ENCODE measurements around the gene GSG1L. TPM values are rescaled to one million over a fixed set of nuclear protein-coding genes. Genes with fewer than 3 reads are reported as not detected.

Gene GSG1L
- total RNA-seq, 8 experiments from 2014 or later = 0.25 to 1.5 (median 0.74) TPM

DNA sequence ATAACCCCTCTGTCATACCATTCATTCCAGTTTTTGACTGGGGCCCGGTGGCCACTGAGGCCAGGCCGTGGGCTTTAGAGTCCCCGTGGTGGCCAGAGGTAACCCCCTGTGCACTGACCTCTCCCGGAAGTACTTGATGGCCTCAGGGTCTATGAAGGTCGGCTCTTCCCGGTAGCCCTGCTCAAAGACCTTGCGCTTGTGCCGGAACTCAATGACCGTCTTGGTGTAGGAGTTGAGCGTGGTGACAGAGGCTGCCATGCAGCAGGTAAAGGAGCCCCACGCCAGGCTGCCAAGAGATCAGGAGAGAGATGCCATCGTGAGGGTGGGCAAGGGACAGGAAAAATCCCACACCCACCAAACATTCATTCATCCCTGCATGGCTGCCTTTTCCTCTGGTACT lies 234.8 kb downstream of the GSG1L start:
- 10 to 100% (median 75%) methylated on average over 1 to 8 of the region's 12 CpGs; no CpG with 5 or more reads in 3 of the 10 experiments for WGBS, 10 experiments
- ATAC-seq (replicated peaks in 6 of 8) = no peak
- Histone ChIP-seq H3K27ac (no peak overlapping the region), H3K4me3 (no peak overlapping the region), H3K4me1 (replicated peaks in 1 of 2) (no peaks in the 10 kb centered on the region)
- in situ Hi-C loops (cut with MboI; ENCODE audit: low pct_unique_long_range_greater_than_20kb in 2 of 9, low sequenced_read_pairs in 9 of 9, unreplicated experiment in 9 of 9) = no loop called here

GRCh38 chr16:27827765-27828164 lies 235.7 kb downstream of the GSG1L start:
- no peak overlapping the region for H3K27ac ChIP-seq
- no peak overlapping the region for H3K4me3 ChIP-seq
- WGBS, 10 experiments = 0 to 75% (median 40%) methylated on average over 1 to 3 of the region's 3 CpGs; no CpG with 5 or more reads in 2 of the 10 experiments
- in situ Hi-C loops (cut with MboI; ENCODE audit: low pct_unique_long_range_greater_than_20kb in 2 of 9, low sequenced_read_pairs in 9 of 9, unreplicated experiment in 9 of 9) = no loop called here
- ATAC-seq (replicated peaks in 6 of 8) = no peak
- H3K4me1 ChIP-seq (replicated peaks in 1 of 2) = no peaks in the 10 kb centered on the region

GRCh38 chr16:27826893-27827289 lies 236.6 kb downstream of the GSG1L start:
- 0 to 80% (median 52%) methylated on average over 1 to 2 of the region's 2 CpGs; no CpG with 5 or more reads in 5 of the 10 experiments for WGBS, 10 experiments
- Histone ChIP-seq H3K4me3 (no peak overlapping the region), H3K27ac (no peak overlapping the region), H3K4me1 (replicated peaks in 1 of 2) (no peaks in the 10 kb centered on the region)
- in situ Hi-C loops (cut with MboI; ENCODE audit: low pct_unique_long_range_greater_than_20kb in 2 of 9, low sequenced_read_pairs in 9 of 9, unreplicated experiment in 9 of 9) = no loop called here
- ATAC-seq (replicated peaks in 6 of 8) = no peak

DNA sequence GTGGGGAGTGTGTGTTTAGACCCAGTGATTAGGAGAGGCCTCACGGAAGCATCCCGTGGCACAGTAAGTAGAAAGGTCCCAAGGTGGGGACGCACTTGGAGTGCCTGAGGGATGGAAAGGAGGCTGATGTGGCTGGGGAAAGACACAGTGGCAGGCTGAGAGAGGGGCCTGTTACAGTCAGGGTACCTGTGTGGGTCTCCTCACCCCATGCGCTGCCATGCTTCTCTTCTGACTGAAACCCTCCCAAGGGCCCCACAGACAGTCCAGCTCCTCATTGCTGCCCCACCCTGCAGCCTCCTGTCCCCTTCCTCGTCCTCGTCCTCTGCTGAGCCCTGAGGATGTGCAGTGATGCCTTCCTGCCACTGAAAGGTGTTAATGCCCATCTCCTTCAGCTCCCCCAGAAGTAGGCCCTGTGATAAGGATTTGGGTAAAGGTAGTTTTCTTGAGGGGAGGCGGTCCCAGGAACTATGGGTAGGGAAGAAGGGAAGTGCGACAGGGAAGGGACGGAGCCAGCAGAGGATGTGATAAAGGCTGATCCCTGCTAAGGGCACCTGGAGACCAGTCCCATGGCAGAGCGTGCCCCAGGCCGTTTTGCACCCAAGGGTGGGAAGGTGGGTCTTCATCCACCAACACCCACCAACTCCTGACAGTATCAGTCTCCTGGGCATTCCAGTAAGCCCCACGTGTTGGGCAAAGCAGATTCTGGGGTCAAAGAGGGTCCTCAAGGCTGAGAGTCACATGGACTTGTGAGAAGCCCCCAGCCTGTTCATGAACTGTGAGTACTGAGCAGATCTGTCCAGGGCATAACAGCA lies 237.2 kb downstream of the GSG1L start:
- H3K27ac ChIP-seq = no peak overlapping the region
- WGBS, 10 experiments = 0 to 84% (median 55%) methylated on average over 1 to 6 of the region's 12 CpGs; no CpG with 5 or more reads in 2 of the 10 experiments
- no peaks in the 10 kb centered on the region for H3K4me1 ChIP-seq (replicated peaks in 1 of 2)
- no peak for ATAC-seq (replicated peaks in 6 of 8)
- H3K4me3 ChIP-seq = no peak overlapping the region
- in situ Hi-C loops (cut with MboI; ENCODE audit: low pct_unique_long_range_greater_than_20kb in 2 of 9, low sequenced_read_pairs in 9 of 9, unreplicated experiment in 9 of 9) = no loop called here

DNA sequence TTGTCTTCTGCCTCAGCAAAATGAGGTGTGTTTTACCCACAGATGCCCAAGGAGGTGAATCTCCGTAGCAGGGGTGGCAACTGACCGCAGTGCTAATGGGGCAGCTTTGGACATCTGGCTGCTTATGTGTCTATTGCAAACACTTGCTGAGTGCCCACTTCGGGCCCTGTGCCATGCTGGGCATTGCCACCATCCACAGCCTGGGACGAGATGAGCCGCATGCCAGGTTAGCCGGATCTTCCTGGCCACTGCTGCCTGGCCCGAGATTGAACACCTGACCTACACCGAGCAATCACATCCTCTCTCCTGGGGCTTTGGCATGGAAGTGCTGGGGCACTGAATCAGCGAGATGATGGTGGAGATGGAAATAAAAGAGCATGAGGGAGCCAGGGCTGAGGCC lies 238.7 kb downstream of the GSG1L start:
- in situ Hi-C loops (cut with MboI; ENCODE audit: low pct_unique_long_range_greater_than_20kb in 2 of 9, low sequenced_read_pairs in 9 of 9, unreplicated experiment in 9 of 9) = no loop called here
- Histone ChIP-seq H3K4me1 (replicated peaks in 1 of 2) (no peaks in the 10 kb centered on the region), H3K4me3 (no peak overlapping the region), H3K27ac (no peak overlapping the region)
- ATAC-seq (replicated peaks in 6 of 8) = no peak
- WGBS, 10 experiments = 20 to 100% (median 72%) methylated on average over 1 to 3 of the region's 9 CpGs; no CpG with 5 or more reads in 6 of the 10 experiments

- 10 to 80% (median 77%) methylated on average over 1 to 5 of the region's 7 CpGs; no CpG with 5 or more reads in 5 of the 10 experiments for whole genome bisulfite sequencing, 10 experiments
- in situ Hi-C loops (cut with MboI; ENCODE audit: low pct_unique_long_range_greater_than_20kb in 2 of 9, low sequenced_read_pairs in 9 of 9, unreplicated experiment in 9 of 9) = no loop called here
- no peak for ATAC-seq (replicated peaks in 6 of 8)
- H3K27ac ChIP-seq = no peak overlapping the region
- H3K4me1 ChIP-seq (replicated peaks in 1 of 2) = no peaks in the 10 kb centered on the region
- H3K4me3 ChIP-seq = no peak overlapping the region
Observed at GRCh38 chr16:27824006-27824405, 239.5 kb downstream of the GSG1L start.

DNA sequence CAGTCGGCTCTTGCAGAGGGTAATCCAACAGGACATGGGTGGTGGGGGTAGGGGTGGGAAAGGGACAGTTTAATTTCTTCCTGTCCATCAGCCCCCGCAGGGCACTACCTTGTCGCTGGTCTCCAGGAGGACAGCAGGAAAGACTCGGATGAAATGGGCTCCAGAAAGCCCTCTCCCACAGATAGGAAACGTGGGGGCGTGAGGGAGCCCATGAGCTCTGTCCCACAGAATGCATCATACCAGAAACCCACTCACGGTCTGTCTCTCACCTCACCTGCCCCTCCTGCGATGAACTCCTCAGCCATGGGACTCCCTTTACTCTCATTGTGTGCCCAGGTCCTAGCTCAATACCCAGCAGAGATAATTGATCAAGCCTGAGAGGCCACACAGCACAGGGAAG lies 240.1 kb downstream of the GSG1L start:
- in situ Hi-C loops (cut with MboI; ENCODE audit: low pct_unique_long_range_greater_than_20kb in 2 of 9, low sequenced_read_pairs in 9 of 9, unreplicated experiment in 9 of 9) = no loop called here
- no peak for ATAC-seq (replicated peaks in 6 of 8)
- Histone ChIP-seq H3K4me3 (no peak overlapping the region), H3K27ac (no peak overlapping the region), H3K4me1 (replicated peaks in 1 of 2) (no peaks in the 10 kb centered on the region)
- 76 to 100% methylated on average over 1 to 5 of the region's 8 CpGs; no CpG with 5 or more reads in 8 of the 10 experiments for WGBS, 10 experiments

DNA sequence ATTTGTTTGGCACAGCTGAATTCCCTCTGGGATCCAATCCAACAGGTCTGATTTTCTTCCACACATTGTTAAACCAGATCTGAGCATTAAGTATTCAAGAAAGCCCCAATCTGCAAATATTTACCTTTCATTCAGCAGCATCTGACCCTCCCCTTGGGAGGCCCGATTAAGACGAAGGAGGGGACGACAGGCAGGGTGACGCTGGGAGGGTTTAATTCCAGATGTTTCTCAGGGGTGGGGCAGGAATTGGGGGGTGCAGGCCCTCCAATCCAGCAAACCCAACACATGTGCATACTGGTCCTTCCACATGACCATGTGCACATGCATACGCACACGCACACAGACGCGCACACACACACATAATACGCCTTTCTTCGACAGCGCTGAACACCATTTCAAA lies 240.5 kb downstream of the GSG1L start:
- H3K4me3 ChIP-seq = no peak overlapping the region
- peak in 3 of 8 experiments; percentile 60 to 91 (median 70) for ATAC-seq (replicated peaks in 6 of 8)
- in situ Hi-C loops (cut with MboI; ENCODE audit: low pct_unique_long_range_greater_than_20kb in 2 of 9, low sequenced_read_pairs in 9 of 9, unreplicated experiment in 9 of 9) = no loop called here
- no peak overlapping the region for H3K27ac ChIP-seq
- WGBS, 10 experiments = 0 to 80% (median 40%) methylated on average over 1 to 4 of the region's 11 CpGs; no CpG with 5 or more reads in 7 of the 10 experiments
- H3K4me1 ChIP-seq (replicated peaks in 1 of 2) = no peaks in the 10 kb centered on the region

DNA sequence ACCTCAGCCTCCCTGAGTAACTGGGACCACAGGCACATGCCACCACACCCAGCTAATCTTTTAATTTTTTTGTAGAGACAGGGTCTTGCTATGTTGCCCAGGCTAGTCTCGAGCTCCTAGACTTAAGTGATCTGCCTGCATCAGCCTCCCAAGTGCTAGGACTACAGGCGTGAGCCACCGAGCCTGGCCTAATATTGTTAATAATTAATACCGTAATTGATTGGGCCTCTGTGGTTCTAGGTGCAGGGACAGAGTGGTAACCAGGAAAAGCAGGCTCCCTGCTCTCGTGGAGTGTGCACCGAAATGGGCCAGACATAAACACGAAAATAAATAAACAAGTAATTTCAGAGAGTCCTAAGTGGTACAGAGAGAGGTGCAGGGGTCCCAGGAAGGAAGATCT lies 241.0 kb downstream of the GSG1L start:
- WGBS, 10 experiments = 5 to 69% (median 55%) methylated on average over 3 to 5 of the region's 7 CpGs; no CpG with 5 or more reads in 5 of the 10 experiments
- no peaks in the 10 kb centered on the region for H3K4me1 ChIP-seq (replicated peaks in 1 of 2)
- no peak for ATAC-seq (replicated peaks in 6 of 8)
- no peak overlapping the region for H3K4me3 ChIP-seq
- in situ Hi-C loops (cut with MboI; ENCODE audit: low pct_unique_long_range_greater_than_20kb in 2 of 9, low sequenced_read_pairs in 9 of 9, unreplicated experiment in 9 of 9) = no loop called here
- H3K27ac ChIP-seq = no peak overlapping the region

- Histone ChIP-seq H3K4me1 (replicated peaks in 1 of 2) (no peaks in the 10 kb centered on the region), H3K4me3 (no peak overlapping the region), H3K27ac (no peak overlapping the region)
- 0 to 83% (median 50%) methylated on average over 1 to 6 of the region's 10 CpGs; no CpG with 5 or more reads in 2 of the 10 experiments for WGBS, 10 experiments
- in situ Hi-C loops (cut with MboI; ENCODE audit: low pct_unique_long_range_greater_than_20kb in 2 of 9, low sequenced_read_pairs in 9 of 9, unreplicated experiment in 9 of 9) = no loop called here
- no peak for ATAC-seq (replicated peaks in 6 of 8)
Observed at GRCh38 chr16:27820646-27821345, 242.7 kb downstream of the GSG1L start.

DNA sequence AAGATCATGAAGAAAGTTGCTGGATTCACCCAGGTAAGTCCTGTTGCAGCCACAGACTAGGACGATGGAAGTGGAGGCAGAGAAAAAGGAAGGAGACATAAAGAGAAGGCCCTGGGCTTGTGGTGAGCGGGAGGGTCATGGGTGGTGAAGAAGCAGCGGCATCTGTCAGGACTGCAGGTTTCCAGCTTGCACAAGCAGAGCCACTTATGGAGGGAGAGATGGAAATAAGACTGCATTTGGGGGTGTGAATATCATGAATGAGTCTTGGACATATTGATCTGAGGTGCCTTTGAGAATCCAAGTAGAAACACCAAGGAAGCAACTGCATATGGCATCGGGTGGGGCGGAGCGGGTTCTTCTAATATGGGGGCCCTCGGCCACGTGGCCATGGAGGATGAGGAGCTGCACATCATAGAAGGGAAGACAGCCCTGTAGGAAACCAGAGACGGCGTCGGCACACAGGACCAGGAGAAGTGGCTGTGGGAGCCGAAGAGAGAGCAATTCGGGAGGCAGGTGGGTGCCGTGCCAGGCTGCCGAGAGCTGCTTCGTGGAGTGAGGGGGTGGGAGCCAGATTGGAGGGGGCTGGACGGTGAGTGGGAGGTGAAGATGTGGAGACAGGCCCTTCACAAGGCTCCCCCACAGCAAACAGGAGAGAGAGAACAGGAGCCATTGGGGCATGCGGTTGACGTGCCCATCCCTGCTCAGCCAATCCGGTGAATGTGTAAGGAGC lies 243.5 kb downstream of the GSG1L start:
- H3K27ac ChIP-seq = no peak overlapping the region
- no peaks in the 10 kb centered on the region for H3K4me1 ChIP-seq (replicated peaks in 1 of 2)
- no peak overlapping the region for H3K4me3 ChIP-seq
- no peak for ATAC-seq (replicated peaks in 6 of 8)
- in situ Hi-C loops (cut with MboI; ENCODE audit: low pct_unique_long_range_greater_than_20kb in 2 of 9, low sequenced_read_pairs in 9 of 9, unreplicated experiment in 9 of 9) = no loop called here
- 29 to 100% (median 81%) methylated on average over 1 to 7 of the region's 20 CpGs; no CpG with 5 or more reads in 1 of the 10 experiments for WGBS, 10 experiments

- WGBS, 10 experiments = 74 to 100% (median 90%) methylated on average over 3 to 11 of the region's 13 CpGs; no CpG with 5 or more reads in 6 of the 10 experiments
- no peak for ATAC-seq (replicated peaks in 6 of 8)
- no peak overlapping the region for H3K4me3 ChIP-seq
- no peak overlapping the region for H3K27ac ChIP-seq
- no peaks in the 10 kb centered on the region for H3K4me1 ChIP-seq (replicated peaks in 1 of 2)
- in situ Hi-C loops (cut with MboI; ENCODE audit: low pct_unique_long_range_greater_than_20kb in 2 of 9, low sequenced_read_pairs in 9 of 9, unreplicated experiment in 9 of 9) = no loop called here
Observed at GRCh38 chr16:27819356-27819755, 244.2 kb downstream of the GSG1L start.

DNA sequence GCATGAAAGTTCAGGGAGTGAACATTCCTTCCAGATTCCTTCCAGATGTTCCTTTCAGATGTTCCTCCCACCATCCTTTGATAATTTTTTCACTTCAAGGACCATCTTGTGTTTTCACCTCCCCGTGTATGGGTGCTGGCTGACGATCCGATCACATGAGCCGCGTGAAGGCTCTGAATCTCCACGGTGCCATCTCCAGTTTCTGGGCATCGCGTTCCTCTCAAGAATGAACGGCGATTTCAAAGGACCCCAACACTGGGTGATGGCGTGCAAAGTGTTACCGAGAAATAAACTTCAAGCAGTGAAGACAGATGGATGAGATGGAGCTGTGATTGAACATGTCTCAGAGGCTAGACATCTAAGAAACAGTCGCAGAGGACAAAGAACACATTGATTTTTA lies 245.3 kb downstream of the GSG1L start:
- no peak overlapping the region for H3K27ac ChIP-seq
- ATAC-seq (replicated peaks in 6 of 8) = no peak
- in situ Hi-C loops (cut with MboI; ENCODE audit: low pct_unique_long_range_greater_than_20kb in 2 of 9, low sequenced_read_pairs in 9 of 9, unreplicated experiment in 9 of 9) = no loop called here
- no peak overlapping the region for H3K4me3 ChIP-seq
- H3K4me1 ChIP-seq (replicated peaks in 1 of 2) = no peaks in the 10 kb centered on the region
- 0 to 93% (median 77%) methylated on average over 1 to 13 of the region's 13 CpGs; no CpG with 5 or more reads in 1 of the 10 experiments for WGBS, 10 experiments
